Stimulated activated CD4-positive, alpha-beta T cell treated with anti-CD3 and anti-CD28 coated beads, Interleukin-15, amount 100 ng/mL, for 1 hour (primary cell): ENCODE results near the gene AGXT.
A peak's percentile ranks its signal among the peaks of the same experiment; 100 is the strongest.

Experiments
- DNase-seq, 2 donors: peaks; one replicate each; pipeline ENCODE4 v3.0.0-alpha.2; 2020; ENCODE audit warnings: low read depth in 1 of 2, low spot score in 1 of 2

AGXT gene

GRCh38 chr2:240868286-240869108 lies at the start of gene AGXT:
Gene AGXT (plus strand): TSS chr2:240868824. CDS start chr2:240868866, 42 bp downstream.
- DNase-seq = no peak

- DNase-seq = no peak
These were observed 49.3 kb upstream of the AGXT start for GRCh38 chr2:240819126-240819857.

GRCh38 chr2:240819858-240820606 lies 48.6 kb upstream of the AGXT start, which contains the start of gene KIF1A:
Gene KIF1A (minus strand): TSS chr2:240820219. CDS start chr2:240797752, 22,467 bp downstream.
- DNase-seq = no peak

- no peak for DNase-seq
These were observed 47.8 kb upstream of the AGXT start for GRCh38 chr2:240820607-240821428.

GRCh38 chr2:240821429-240821778 lies 47.2 kb upstream of the AGXT start:
- DNase-seq = no peak

- no peak for DNase-seq
These were observed 46.3 kb upstream of the AGXT start for GRCh38 chr2:240822280-240822847.

DNA sequence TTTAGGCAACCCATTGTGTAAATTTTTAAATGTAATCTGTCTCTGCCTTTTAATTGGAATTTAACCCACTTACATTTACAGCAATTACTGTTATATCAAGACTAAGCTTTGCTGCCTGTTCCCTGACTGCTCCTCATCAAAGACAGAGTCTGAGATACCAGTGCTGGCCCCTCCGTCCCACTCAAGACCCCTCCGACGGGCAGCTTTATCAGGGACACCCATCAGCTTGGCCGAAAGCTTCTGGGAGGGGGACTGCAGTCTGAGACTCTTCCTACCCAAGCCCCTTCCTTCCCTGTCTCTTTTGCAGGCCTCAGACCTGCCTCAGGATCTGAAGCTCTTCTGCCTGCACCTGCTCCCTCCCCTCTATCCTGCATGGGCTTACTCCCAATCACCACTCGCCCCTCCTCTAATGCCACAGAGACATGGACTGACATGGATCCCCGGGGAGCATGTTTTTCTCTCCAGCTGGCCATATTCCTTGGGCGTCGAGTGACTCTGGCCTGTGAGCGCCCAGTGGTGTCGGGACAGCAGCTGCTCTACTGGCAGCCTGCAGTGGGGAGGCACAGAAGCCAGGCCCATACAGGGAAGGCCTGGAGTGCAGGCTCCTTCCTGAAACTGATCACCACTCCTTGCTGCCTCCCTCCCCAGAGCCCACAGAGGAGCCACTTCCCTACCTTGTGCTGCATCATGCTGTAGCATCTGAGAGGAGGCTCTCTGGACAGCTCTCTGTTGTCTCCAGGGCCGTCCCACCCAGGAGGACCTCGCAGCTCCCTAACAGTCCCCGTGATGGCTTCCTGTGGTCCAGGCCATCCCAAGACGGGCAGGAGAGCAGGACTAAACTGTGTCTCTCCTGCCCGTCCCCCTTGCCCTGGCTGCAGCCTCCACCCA lies 44.9 kb upstream of the AGXT start:
- no peak for DNase-seq

- DNase-seq = no peak
These were observed 43.1 kb upstream of the AGXT start for GRCh38 chr2:240825476-240825875.

DNA sequence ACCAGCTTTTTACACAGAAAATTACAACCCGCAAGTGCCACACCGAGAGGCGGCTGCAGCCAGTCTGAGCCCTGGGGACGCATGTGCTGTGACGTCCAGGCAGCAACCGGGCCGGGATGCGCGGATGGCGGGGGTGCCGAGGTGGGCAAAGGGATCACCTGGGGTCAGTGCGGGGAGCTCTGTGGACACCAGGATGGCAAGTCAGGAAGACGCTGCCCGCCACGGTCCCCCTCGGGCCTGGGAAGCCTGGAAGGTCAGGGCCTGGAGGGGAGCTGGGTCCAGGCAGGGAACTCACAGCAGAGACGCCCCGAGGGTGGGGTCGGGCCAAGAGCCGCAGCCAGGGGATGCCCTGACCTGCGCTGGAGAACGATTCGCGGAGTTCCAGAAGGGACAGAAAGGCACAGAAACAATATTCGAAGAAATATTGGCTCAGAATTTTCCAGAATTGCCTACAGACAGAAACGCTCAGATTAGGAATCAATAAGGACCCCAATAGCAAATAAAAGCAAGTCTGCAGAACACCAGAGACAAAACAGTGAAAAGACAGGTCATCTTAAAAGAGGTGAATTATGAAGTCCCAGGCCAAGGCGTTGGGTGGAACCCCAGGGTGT lies 36.9 kb upstream of the AGXT start:
- no peak for DNase-seq

GRCh38 chr2:240832205-240832727 lies 36.4 kb upstream of the AGXT start:
- DNase-seq = peak; percentile 90 to 99

DNA sequence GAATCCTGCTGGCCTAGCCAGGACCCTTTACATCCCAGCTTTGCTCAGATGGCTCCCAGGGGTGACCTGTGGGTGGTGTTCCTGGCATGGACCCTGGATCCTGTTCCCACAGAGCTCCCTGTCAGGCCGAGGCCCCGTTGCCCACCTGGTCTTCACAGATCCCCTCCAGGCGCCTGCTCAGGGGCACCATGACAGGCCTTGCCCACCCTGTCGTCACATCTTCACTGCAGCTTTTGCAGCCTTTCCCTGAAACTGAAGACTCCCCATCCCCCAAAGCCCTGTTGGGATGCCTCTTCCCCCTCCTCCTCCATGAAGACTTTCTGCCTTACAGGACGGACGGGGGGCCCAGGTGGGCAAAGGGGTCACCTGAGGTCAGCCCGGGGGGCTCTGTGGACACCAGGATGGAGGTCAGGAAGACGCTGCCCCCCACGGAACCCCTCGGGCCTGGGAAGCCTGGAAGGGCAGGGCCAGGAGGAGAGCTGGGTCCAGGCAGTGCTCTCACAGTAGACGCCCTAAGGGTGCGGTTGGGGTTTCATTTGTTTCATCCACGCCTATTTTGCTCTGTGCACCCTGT lies 35.6 kb upstream of the AGXT start:
- DNase-seq = no peak

DNA sequence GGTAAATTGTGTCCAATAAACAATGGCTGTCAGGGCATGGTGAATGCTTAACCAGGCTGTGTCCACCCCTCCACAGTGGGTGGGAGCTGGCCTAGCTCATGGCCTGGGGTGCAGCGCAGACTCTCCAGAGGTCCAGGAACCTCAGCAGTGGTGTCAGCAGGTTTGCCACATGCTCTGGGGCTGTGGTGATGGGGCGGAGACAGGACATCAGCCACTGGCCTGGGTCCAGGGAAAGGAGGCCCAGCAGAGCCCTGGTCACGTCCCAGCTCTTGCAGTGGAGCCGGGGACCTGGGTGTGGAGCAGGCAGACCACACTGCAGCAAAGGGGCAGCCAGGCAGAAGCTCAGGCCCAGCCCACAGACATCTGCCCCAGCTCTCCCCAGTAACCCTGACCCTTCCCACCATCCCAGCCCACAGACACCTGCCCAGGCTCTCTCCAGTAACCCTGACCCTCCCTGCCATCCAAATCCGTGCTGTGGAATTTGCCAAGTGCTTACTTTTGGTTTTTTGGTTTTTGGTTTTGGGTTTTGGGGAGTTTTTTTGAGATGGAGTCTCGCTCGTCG lies 34.8 kb upstream of the AGXT start:
- no peak for DNase-seq

DNA sequence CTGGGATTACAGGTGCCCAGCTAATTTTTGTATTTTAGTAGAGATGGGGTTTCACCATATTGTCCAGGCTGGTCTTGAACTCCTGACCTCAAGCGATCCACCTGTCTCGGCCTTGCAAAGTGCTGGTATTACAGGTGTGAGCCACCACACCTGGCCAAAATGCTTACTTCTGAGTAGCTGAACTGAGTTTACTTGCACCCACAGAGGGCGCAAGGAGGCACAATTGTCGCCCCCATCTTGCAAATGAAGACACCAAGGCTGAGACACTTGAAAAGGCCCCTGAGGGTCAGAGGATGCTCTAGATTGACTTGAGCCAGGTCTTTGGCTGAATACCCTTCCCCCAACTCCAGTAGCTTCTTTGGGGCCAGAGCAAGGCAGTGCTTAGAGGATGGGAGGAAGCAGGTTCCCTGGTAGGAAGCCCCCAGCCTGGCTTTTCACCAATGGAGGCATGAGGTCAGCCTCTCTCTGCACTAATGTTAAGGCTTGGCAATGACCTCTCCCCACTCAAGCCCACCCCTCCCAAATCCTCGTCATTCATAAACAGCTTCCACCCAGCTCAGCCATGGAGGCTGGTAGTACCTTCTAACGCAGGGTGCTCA lies 34.1 kb upstream of the AGXT start:
- DNase-seq = no peak

GRCh38 chr2:240835528-240835927 lies 33.1 kb upstream of the AGXT start:
- DNase-seq = no peak

- no peak for DNase-seq
These were observed 31.7 kb upstream of the AGXT start for GRCh38 chr2:240836781-240837467.

DNA sequence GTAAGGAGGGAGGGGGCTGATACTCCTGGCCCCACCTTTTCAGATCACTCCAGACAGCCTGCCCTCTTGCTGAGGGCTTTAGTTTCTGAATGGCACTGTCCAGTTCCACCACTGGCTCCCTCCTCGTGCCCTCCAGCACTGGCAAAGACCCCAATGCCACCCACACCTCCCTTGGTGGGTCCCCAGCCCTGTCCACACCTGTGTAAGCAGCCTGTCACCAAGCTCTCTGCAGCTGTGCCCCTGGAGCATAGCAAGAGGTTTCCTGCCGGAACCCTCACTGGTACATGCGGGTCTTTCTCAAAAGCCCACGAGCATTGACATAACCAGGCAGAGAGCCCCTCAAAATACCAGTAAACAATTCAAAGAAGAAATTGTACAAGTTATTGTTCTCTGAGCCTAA lies 31.0 kb upstream of the AGXT start:
- no peak for DNase-seq
